Endometrial microvascular endothelial cells (primary cell): ENCODE results near the gene P2RY8. TPM values are rescaled to one million over a fixed set of nuclear protein-coding genes. Genes with fewer than 3 reads are reported as not detected.
"Not testable (repeated sequence)": the region's sequence is repeated elsewhere in the genome, so short reads cannot be mapped to it uniquely, and the experiment has no call there.

Experiments used
- in situ Hi-C: cut with HindIII; loops from 2 replicates; pipeline ENCODE4 v1.10.0; 2017; ENCODE audit warnings: low sequenced_read_pairs, low pct_unique_long_range_greater_than_20kb; ENCODE audit errors: inconsistent ontology term
- total RNA-seq: library from RNA; depleted of rRNA; stranded (reverse); fragments of >200 nt; gene quantifications from one replicate; pipeline ENCODE4 v1.2.3, GENCODE V29; 2015; ENCODE audit errors: inconsistent ontology term

P2RY8 gene
- total RNA-seq, 1 donor from 2014 or later, result not detected

GRCh38 chrX:1435241-1435895, 101.6 kb downstream of the P2RY8 start:
- in situ Hi-C loops, result no loop called here

GRCh38 chrX:1434871-1435240, 102.1 kb downstream of the P2RY8 start:
- in situ Hi-C loops, result no loop called here

- in situ Hi-C loops, result no loop called here
These were observed 103.2 kb downstream of the P2RY8 start for GRCh38 chrX:1433646-1434357.

- in situ Hi-C loops, result no loop called here
These were observed 106.5 kb downstream of the P2RY8 start for GRCh38 chrX:1430451-1430850.

- in situ Hi-C loops, result no loop called here
These were observed 109.2 kb downstream of the P2RY8 start for GRCh38 chrX:1427756-1428155.

GRCh38 chrX:1426321-1426720, 110.7 kb downstream of the P2RY8 start:
- in situ Hi-C loops, result not testable (repeated sequence)

GRCh38 chrX:1425381-1425780, 111.6 kb downstream of the P2RY8 start:
- in situ Hi-C loops, result no loop called here

- in situ Hi-C loops, result no loop called here
These were observed 112.7 kb downstream of the P2RY8 start for GRCh38 chrX:1424147-1424851.

GRCh38 chrX:1423215-1423614, 113.8 kb downstream of the P2RY8 start:
- in situ Hi-C loops, result no loop called here

GRCh38 chrX:1422135-1422465, 114.9 kb downstream of the P2RY8 start:
- in situ Hi-C loops, result no loop called here

- in situ Hi-C loops, result no loop called here
These were observed 115.4 kb downstream of the P2RY8 start for GRCh38 chrX:1421433-1422134.

GRCh38 chrX:1420371-1420770, 116.6 kb downstream of the P2RY8 start:
- in situ Hi-C loops, result no loop called here

- in situ Hi-C loops, result no loop called here
These were observed 117.2 kb downstream of the P2RY8 start for GRCh38 chrX:1419545-1420355.

- in situ Hi-C loops, result no loop called here
These were observed 118.0 kb downstream of the P2RY8 start for GRCh38 chrX:1418901-1419544.

GRCh38 chrX:1417921-1418771, 118.8 kb downstream of the P2RY8 start:
- in situ Hi-C loops, result no loop called here

- in situ Hi-C loops, result no loop called here
These were observed 119.8 kb downstream of the P2RY8 start for GRCh38 chrX:1416965-1417760.

- in situ Hi-C loops, result no loop called here
These were observed 120.6 kb downstream of the P2RY8 start for GRCh38 chrX:1416327-1416784.
